Astrocyte (in vitro differentiated cells and primary cell): Measurements from ENCODE around the gene CHMP3.

Experiments used
- EZH2 ChIP-seq: IDR thresholded peaks from 2 replicates; pipeline ENCODE4 v1.6.1; 2012; ENCODE audit warnings: mild to moderate bottlenecking, low read length, inconsistent platforms; ENCODE audit not compliant: insufficient read depth
- TF ChIP-seq, protein P1 (sequence below): IDR thresholded peaks from 2 replicates; pipeline ENCODE4 v1.5.1; 2011; ENCODE audit warnings: low read depth, mild to moderate bottlenecking, inconsistent platforms, low read length, moderate library complexity; ENCODE audit not compliant: insufficient read depth

DNA sequence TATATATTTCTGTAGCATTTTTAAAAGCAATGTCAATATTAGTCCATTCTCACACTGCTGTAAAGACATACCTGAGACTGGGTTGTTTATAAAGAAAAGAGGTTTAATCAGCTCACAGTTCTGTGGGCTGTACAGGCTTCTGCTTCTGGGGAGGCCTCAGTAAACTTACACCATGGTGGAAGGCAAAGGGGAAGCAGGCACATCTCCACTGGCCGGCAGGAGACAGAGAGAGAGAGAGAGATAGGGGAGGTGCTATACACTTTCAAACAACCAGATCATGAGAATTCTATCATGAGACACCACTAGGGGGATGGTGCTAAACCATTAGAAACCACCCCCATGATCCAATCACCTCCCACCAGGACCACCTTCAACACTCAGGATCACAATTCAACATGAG lies 43.1 kb downstream of the CHMP3 start:
- TF ChIP-seq, protein P1, sequence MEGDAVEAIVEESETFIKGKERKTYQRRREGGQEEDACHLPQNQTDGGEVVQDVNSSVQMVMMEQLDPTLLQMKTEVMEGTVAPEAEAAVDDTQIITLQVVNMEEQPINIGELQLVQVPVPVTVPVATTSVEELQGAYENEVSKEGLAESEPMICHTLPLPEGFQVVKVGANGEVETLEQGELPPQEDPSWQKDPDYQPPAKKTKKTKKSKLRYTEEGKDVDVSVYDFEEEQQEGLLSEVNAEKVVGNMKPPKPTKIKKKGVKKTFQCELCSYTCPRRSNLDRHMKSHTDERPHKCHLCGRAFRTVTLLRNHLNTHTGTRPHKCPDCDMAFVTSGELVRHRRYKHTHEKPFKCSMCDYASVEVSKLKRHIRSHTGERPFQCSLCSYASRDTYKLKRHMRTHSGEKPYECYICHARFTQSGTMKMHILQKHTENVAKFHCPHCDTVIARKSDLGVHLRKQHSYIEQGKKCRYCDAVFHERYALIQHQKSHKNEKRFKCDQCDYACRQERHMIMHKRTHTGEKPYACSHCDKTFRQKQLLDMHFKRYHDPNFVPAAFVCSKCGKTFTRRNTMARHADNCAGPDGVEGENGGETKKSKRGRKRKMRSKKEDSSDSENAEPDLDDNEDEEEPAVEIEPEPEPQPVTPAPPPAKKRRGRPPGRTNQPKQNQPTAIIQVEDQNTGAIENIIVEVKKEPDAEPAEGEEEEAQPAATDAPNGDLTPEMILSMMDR = no peak
- TF ChIP-seq EZH2 = no peak
